IMR-90 (cell line): ENCODE results near the gene ASTN2. TPM values are rescaled to one million over a fixed set of nuclear protein-coding genes. Genes with fewer than 3 reads are reported as not detected.

ENCODE experiments used
- ATAC-seq: fragments of 200-7000 bp; cut with Tn5 transposase; 2 replicates; pipeline ENCODE4 v1.9.1; 2020; ENCODE audit warnings: low read depth, mild to moderate bottlenecking, moderate library complexity
- BruUV-seq: library from RNA; stranded (reverse); fragments of 400-500 nt; replicated peaks from 2 replicates; lab custom pipeline; 2021; lab: Mats Ljungman, UMichigan
- CTCF ChIA-PET: fragments of 300-600 bp; formaldehyde crosslinking; extraction: SDS; loops from one replicate; lab custom pipeline; 2021; ENCODE audit warnings: antibody characterized with exemption; lab: Yijun Ruan, JAX
- POLR2A ChIA-PET: fragments of 300-600 bp; sonication (Branson Sonifier 250); formaldehyde crosslinking; loops from one replicate; lab custom pipeline; 2022; ENCODE audit warnings: antibody characterized with exemption; ENCODE audit not compliant: unreplicated experiment; lab: Charles Lee
- DNase-seq: peaks from one replicate; pipeline ENCODE4 v3.0.0; 2013
- H2AFZ ChIP-seq: replicated peaks from 2 replicates; pipeline ENCODE3; 2013; ENCODE audit warnings: low read length, mild to moderate bottlenecking; ENCODE audit not compliant: poor library complexity
- H2AK5ac ChIP-seq: 2 replicates; pipeline ENCODE4 v1.6.1; 2013; ENCODE audit warnings: low read depth, low read length, inconsistent platforms
- H2AK9ac ChIP-seq: replicated peaks from 2 replicates; pipeline ENCODE3; 2013; ENCODE audit warnings: mild to moderate bottlenecking, low read depth, low read length, moderate library complexity; ENCODE audit not compliant: poor library complexity
- H2BK120ac ChIP-seq: 2 replicates; pipeline ENCODE4 v1.6.1; 2013; ENCODE audit warnings: low read depth, low read length, inconsistent platforms
- H2BK15ac ChIP-seq: 3 replicates; pipeline ENCODE4 v1.6.1; 2013; ENCODE audit warnings: low read depth, low read length, inconsistent platforms
- H2BK20ac ChIP-seq: 2 replicates; pipeline ENCODE4 v1.6.1; 2013; ENCODE audit warnings: low read depth, mild to moderate bottlenecking, inconsistent platforms, low read length, moderate library complexity
- H2BK5ac ChIP-seq: 2 replicates; pipeline ENCODE4 v1.6.1; 2013; ENCODE audit warnings: mild to moderate bottlenecking, low read depth, low read length, inconsistent platforms; ENCODE audit not compliant: poor library complexity, severe bottlenecking
- H3K14ac ChIP-seq: replicated peaks from 2 replicates; pipeline ENCODE4 v1.6.1; 2013; ENCODE audit warnings: low read depth, low read length, inconsistent platforms
- H3K18ac ChIP-seq: 2 replicates; pipeline ENCODE4 v1.6.1; 2013; ENCODE audit warnings: low read depth, low read length, control low read depth
- H3K23ac ChIP-seq: 2 replicates; pipeline ENCODE4 v1.6.1; 2013; ENCODE audit warnings: low read depth, low read length, inconsistent platforms
- H3K27ac ChIP-seq: 2 replicates; pipeline ENCODE4 v1.5.1; 2013; ENCODE audit warnings: mild to moderate bottlenecking, control low read depth, low read length; ENCODE audit not compliant: insufficient read depth
- H3K27me3 ChIP-seq: 2 replicates; pipeline ENCODE4 v1.6.1; 2013; ENCODE audit warnings: low read length; ENCODE audit not compliant: control insufficient read depth, insufficient read depth
- H3K36me3 ChIP-seq: 2 replicates; pipeline ENCODE4 v1.6.1; 2013; ENCODE audit warnings: low read length, mixed read lengths; ENCODE audit not compliant: control insufficient read depth, insufficient read depth
- H3K4ac ChIP-seq: 2 replicates; pipeline ENCODE4 v1.6.1; 2013; ENCODE audit warnings: low read depth, low read length, inconsistent platforms
- H3K4me1 ChIP-seq: 2 replicates; pipeline ENCODE4 v1.6.1; 2013; ENCODE audit warnings: low read length, mixed read lengths; ENCODE audit not compliant: control insufficient read depth, insufficient read depth
- H3K4me2 ChIP-seq: 2 replicates; pipeline ENCODE4 v1.6.1; 2013; ENCODE audit warnings: low read depth, mild to moderate bottlenecking, control low read depth, low read length, moderate library complexity
- H3K4me3 ChIP-seq: 2 replicates; pipeline ENCODE4 v1.5.1; 2013; ENCODE audit warnings: low read depth, mild to moderate bottlenecking, control low read depth, low read length, moderate library complexity; ENCODE audit not compliant: insufficient read depth
- H3K56ac ChIP-seq: 2 replicates; pipeline ENCODE4 v1.6.1; 2013; ENCODE audit warnings: low read length, inconsistent platforms; ENCODE audit not compliant: insufficient read depth; ENCODE audit errors: extremely low read depth
- H3K79me1 ChIP-seq, 2 experiments: 2 replicates each; pipeline ENCODE4 v1.6.1; 2013; ENCODE audit warnings: low read length in 2 of 2, inconsistent platforms in 1 of 2, low read depth in 1 of 2
- H3K9ac ChIP-seq: 2 replicates; pipeline ENCODE4 v1.6.1; 2013; ENCODE audit warnings: low read depth, low read length, control low read depth
- H3K9me1 ChIP-seq: 2 replicates; pipeline ENCODE4 v1.6.1; 2013; ENCODE audit warnings: low read length, inconsistent platforms; ENCODE audit not compliant: insufficient read depth
- H3K9me3 ChIP-seq: 2 replicates; pipeline ENCODE4 v1.6.1; 2013; ENCODE audit warnings: low read length; ENCODE audit not compliant: control insufficient read depth, insufficient read depth
- H4K20me1 ChIP-seq: 2 replicates; pipeline ENCODE4 v1.6.1; 2013; ENCODE audit warnings: low read length, inconsistent platforms; ENCODE audit not compliant: insufficient read depth
- H4K5ac ChIP-seq: 2 replicates; pipeline ENCODE4 v1.6.1; 2013; ENCODE audit warnings: mild to moderate bottlenecking, low read depth, low read length, control low read depth
- H4K8ac ChIP-seq, 2 experiments: 2 replicates each; pipeline ENCODE4 v1.6.1; 2013; ENCODE audit warnings: low read depth in 2 of 2, low read length in 2 of 2, control low read depth in 1 of 2, inconsistent platforms in 1 of 2
- H4K91ac ChIP-seq: 2 replicates; pipeline ENCODE4 v1.6.1; 2013; ENCODE audit warnings: low read depth, low read length, inconsistent platforms; ENCODE audit not compliant: insufficient read depth
- CHD1 ChIP-seq: IDR thresholded peaks from 2 replicates; pipeline ENCODE4 v1.6.1; 2012; ENCODE audit warnings: low read depth, low read length, improper control_type of control experiment
- ELK1 ChIP-seq: fragments of 150-350 bp; IDR thresholded peaks from 2 replicates; pipeline ENCODE4 v1.6.1; 2016; ENCODE audit warnings: low read depth, mild to moderate bottlenecking, low read length, moderate library complexity, borderline replicate concordance
- MAFK ChIP-seq: IDR thresholded peaks from 2 replicates; pipeline ENCODE4 v1.6.1; 2012; ENCODE audit warnings: low read depth, low read length, improper control_type of control experiment
- MAZ ChIP-seq: IDR thresholded peaks from 2 replicates; pipeline ENCODE4 v1.6.1; 2012; ENCODE audit warnings: low read depth, mild to moderate bottlenecking, low read length, improper control_type of control experiment, moderate library complexity, borderline replicate concordance
- MXI1 ChIP-seq: IDR thresholded peaks from 2 replicates; pipeline ENCODE4 v1.6.1; 2012; ENCODE audit warnings: low read depth, mild to moderate bottlenecking, low read length, moderate library complexity, borderline replicate concordance
- NFE2L2 ChIP-seq: fragments of 150-350 bp; IDR thresholded peaks from 2 replicates; pipeline ENCODE4 v1.6.1; 2016; ENCODE audit warnings: low read depth, mild to moderate bottlenecking, low read length
- POLR2A ChIP-seq: IDR thresholded peaks from 2 replicates; pipeline ENCODE4 v1.6.1; 2012; ENCODE audit warnings: mild to moderate bottlenecking, low read depth, low read length
- RAD21 ChIP-seq: IDR thresholded peaks from 2 replicates; pipeline ENCODE4 v1.6.1; 2012; ENCODE audit warnings: low read length, improper control_type of control experiment
- RCOR1 ChIP-seq: IDR thresholded peaks from 2 replicates; pipeline ENCODE4 v1.6.1; 2012; ENCODE audit warnings: mild to moderate bottlenecking, low read length, improper control_type of control experiment; ENCODE audit not compliant: insufficient replicate concordance
- RFX5 ChIP-seq: IDR thresholded peaks from 2 replicates; pipeline ENCODE4 v1.8.0; 2012; ENCODE audit warnings: low read depth, mild to moderate bottlenecking, low read length, moderate library complexity
- SMC3 ChIP-seq: fragments of 150-350 bp; IDR thresholded peaks from 2 replicates; pipeline ENCODE4 v1.6.1; 2016; ENCODE audit warnings: low read depth, mild to moderate bottlenecking, antibody characterized with exemption, low read length, moderate library complexity
- USF2 ChIP-seq: fragments of 150-350 bp; IDR thresholded peaks from 2 replicates; pipeline ENCODE4 v1.6.1; 2017; ENCODE audit warnings: mild to moderate bottlenecking, antibody characterized with exemption, low read length, low read depth
- WGBS, 2 experiments: methylation state at CpG; one replicate each; pipeline versions ENCODE4 v1.1.5 to v1.1.7; 2013; ENCODE audit warnings: missing lambda C conversion rate in 2 of 2; ENCODE audit not compliant: insufficient read length in 1 of 2; ENCODE audit errors: extremely low coverage in 2 of 2; 5-methylcytosine and 5-hydroxymethylcytosine counted together
- dilution Hi-C: fragments of 300-500 bp; cut with HindIII; formaldehyde crosslinking; loops from one replicate; pipeline ENCODE4 v1.14.3; 2018; ENCODE audit warnings: low sequenced_read_pairs; ENCODE audit not compliant: unreplicated experiment
- in situ Hi-C: fragments of 300-500 bp; cut with MboI; formaldehyde crosslinking; loops from 3 replicates; pipeline ENCODE4 v1.14.3; 2019; ENCODE audit warnings: low sequenced_read_pairs, inconsistent platforms, mixed read lengths
- intact Hi-C: fragments of 100-400 bp; cut with micrococcal nuclease; formaldehyde crosslinking; loops from 2 replicates; pipeline ENCODE4 v1.10.0; 2022
- polyA plus RNA-seq, 3 experiments: library from polyadenylated mRNA; depleted of rRNA; stranded (reverse); fragments of >200 nt; gene quantifications; 2 replicates each; pipeline ENCODE4 v1.2.3, GENCODE V29; 2012; ENCODE audit warnings: low replicate concordance in 1 of 3
- total RNA-seq: library from RNA; depleted of rRNA; stranded (reverse); fragments of >200 nt; gene quantifications from 2 replicates; pipeline ENCODE4 v1.2.3, GENCODE V29; 2012
- TF ChIP-seq, protein P1 (sequence below): conservative IDR thresholded peaks from 2 replicates; pipeline ENCODE4 v1.5.1; 2012; ENCODE audit warnings: mild to moderate bottlenecking, low read depth, low read length, improper control_type of control experiment

The ASTN2 gene
- total and polyA plus RNA-seq, 2 of the 4 experiments (the other 2 are of a cell fraction): 3.8 to 6.8 TPM

- Histone ChIP-seq H2BK15ac (no peak overlapping the region), H4K20me1 (no peaks in the 10 kb centered on the region), H3K4me1 (no peaks in the 10 kb centered on the region), H3K56ac (no peak overlapping the region), H3K4me2 (no peak overlapping the region), H3K36me3 (no peaks in the 10 kb centered on the region), H2BK20ac (no peak overlapping the region), H3K14ac (no peak overlapping the region), H3K9me1 (no peaks in the 10 kb centered on the region), H4K91ac (no peak overlapping the region), H2BK120ac (no peak overlapping the region), H2BK5ac (no peak overlapping the region), H2AFZ (no peak overlapping the region), H3K4me3 (no peak overlapping the region), H3K4ac (no peak overlapping the region), H2AK5ac (no peak overlapping the region), H3K9me3 (no peaks in the 10 kb centered on the region), H4K8ac (no peak overlapping the region), H3K27ac (no peak overlapping the region), H3K18ac (no peak overlapping the region), H3K23ac (no peak overlapping the region), H4K5ac (no peak overlapping the region), H3K9ac (no peak overlapping the region), H3K27me3 (no peaks in the 10 kb centered on the region; the same call in 1 of the 2 replicates), H3K79me1 (no peaks in the 10 kb centered on the region), H2AK9ac (no peak overlapping the region)
- no peak for ATAC-seq
- 80% methylated on average over 1 of the region's 3 CpGs; no CpG with 5 or more reads in 1 of the 2 experiments for WGBS, 2 experiments
- in situ Hi-C loops: loop anchor here (25.0 kb wide), 1 partner anchor 1281 kb away; no protein-coding TSS in a partner anchor
- intact Hi-C loops: no loop called here
- CTCF ChIA-PET: no interaction called here
- dilution Hi-C loops: no loop called here
- POLR2A ChIA-PET: no interaction called here
- no peak for TF ChIP-seq POLR2A
- TF ChIP-seq CHD1: no peak
- no peak for TF ChIP-seq NFE2L2
- TF ChIP-seq ELK1: no peak
- TF ChIP-seq, protein P1, sequence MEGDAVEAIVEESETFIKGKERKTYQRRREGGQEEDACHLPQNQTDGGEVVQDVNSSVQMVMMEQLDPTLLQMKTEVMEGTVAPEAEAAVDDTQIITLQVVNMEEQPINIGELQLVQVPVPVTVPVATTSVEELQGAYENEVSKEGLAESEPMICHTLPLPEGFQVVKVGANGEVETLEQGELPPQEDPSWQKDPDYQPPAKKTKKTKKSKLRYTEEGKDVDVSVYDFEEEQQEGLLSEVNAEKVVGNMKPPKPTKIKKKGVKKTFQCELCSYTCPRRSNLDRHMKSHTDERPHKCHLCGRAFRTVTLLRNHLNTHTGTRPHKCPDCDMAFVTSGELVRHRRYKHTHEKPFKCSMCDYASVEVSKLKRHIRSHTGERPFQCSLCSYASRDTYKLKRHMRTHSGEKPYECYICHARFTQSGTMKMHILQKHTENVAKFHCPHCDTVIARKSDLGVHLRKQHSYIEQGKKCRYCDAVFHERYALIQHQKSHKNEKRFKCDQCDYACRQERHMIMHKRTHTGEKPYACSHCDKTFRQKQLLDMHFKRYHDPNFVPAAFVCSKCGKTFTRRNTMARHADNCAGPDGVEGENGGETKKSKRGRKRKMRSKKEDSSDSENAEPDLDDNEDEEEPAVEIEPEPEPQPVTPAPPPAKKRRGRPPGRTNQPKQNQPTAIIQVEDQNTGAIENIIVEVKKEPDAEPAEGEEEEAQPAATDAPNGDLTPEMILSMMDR: no peak
- no peak for TF ChIP-seq SMC3
- TF ChIP-seq MXI1: no peak
- TF ChIP-seq RAD21: no peak
- TF ChIP-seq MAZ: no peak
- no peak for TF ChIP-seq MAFK
- TF ChIP-seq USF2: no peak
- TF ChIP-seq RCOR1: no peak
- TF ChIP-seq RFX5: no peak
- no peak for DNase-seq
- no TSS peak for BruUV-seq
Observed at GRCh38 chr9:116868201-116868600, 546.7 kb downstream of the ASTN2 start.
